HepG2 (cell line): Measurements from ENCODE around the gene THOC6.

Source experiments
- FOXM1 ChIP-seq: sonication (generic); formaldehyde crosslinking; IDR thresholded peaks from 2 replicates; pipeline ENCODE4 v1.5.0; 2020; ENCODE audit warnings: missing genetic modification reagents
- HOXD1 ChIP-seq: sonication (generic); formaldehyde crosslinking; IDR thresholded peaks from 2 replicates; pipeline ENCODE4 v1.5.0; 2020; ENCODE audit warnings: missing genetic modification reagents
- MEIS1 ChIP-seq: sonication (generic); formaldehyde crosslinking; IDR thresholded peaks from 2 replicates; pipeline ENCODE4 v1.9.0; 2021; ENCODE audit warnings: mild to moderate bottlenecking, missing genetic modification reagents, moderate library complexity, borderline replicate concordance
- POLR2A ChIP-seq, 2 experiments: IDR thresholded peaks; 2 replicates each; pipeline ENCODE4 v1.6.1; 2011; ENCODE audit warnings: low read depth in 2 of 2, low read length in 2 of 2, mild to moderate bottlenecking in 1 of 2, moderate library complexity in 1 of 2; ENCODE audit not compliant: insufficient read depth in 1 of 2
- RAD21 ChIP-seq: fragments of 450-650 bp; formaldehyde crosslinking; IDR thresholded peaks from 2 replicates; pipeline ENCODE4 v1.5.0; 2020; ENCODE audit warnings: mild to moderate bottlenecking
- TAF1 ChIP-seq: sonication (generic); formaldehyde crosslinking; IDR thresholded peaks from 2 replicates; pipeline ENCODE4 v1.4.0; 2020; ENCODE audit warnings: missing genetic modification reagents
- ZNF629 ChIP-seq: sonication (generic); formaldehyde crosslinking; conservative IDR thresholded peaks from 2 replicates; pipeline ENCODE4 v1.5.0; 2020; ENCODE audit warnings: missing genetic modification reagents
- ZNF746 ChIP-seq: sonication (generic); formaldehyde crosslinking; IDR thresholded peaks from 2 replicates; pipeline ENCODE4 v1.8.0; 2022; ENCODE audit warnings: mild to moderate bottlenecking, missing genetic modification reagents
- ZNF747 ChIP-seq: sonication (generic); formaldehyde crosslinking; IDR thresholded peaks from 2 replicates; pipeline ENCODE4 v1.8.1; 2023; ENCODE audit warnings: missing genetic modification reagents, mild to moderate bottlenecking, borderline replicate concordance
- ZNF780A ChIP-seq: sonication (generic); formaldehyde crosslinking; IDR thresholded peaks from 2 replicates; pipeline ENCODE4 v1.8.0; 2022; ENCODE audit warnings: mild to moderate bottlenecking, missing genetic modification reagents, moderate library complexity
- TF ChIP-seq, protein P1 (sequence below): sonication (generic); formaldehyde crosslinking; IDR thresholded peaks from 2 replicates; pipeline ENCODE4 v1.8.1; 2022; ENCODE audit warnings: low read depth, mild to moderate bottlenecking, missing genetic modification reagents
- TF ChIP-seq, protein P2 (sequence below): sonication (generic); formaldehyde crosslinking; IDR thresholded peaks from 2 replicates; pipeline ENCODE4 v1.5.0; 2020; ENCODE audit warnings: mild to moderate bottlenecking, missing genetic modification reagents, moderate library complexity
- TF ChIP-seq, protein P3 (sequence below): sonication (generic); formaldehyde crosslinking; IDR thresholded peaks from 2 replicates; pipeline ENCODE4 v1.4.0; 2020; ENCODE audit warnings: missing genetic modification reagents, low read depth, mild to moderate bottlenecking, borderline replicate concordance
- TF ChIP-seq, protein P4 (sequence below): sonication (generic); formaldehyde crosslinking; IDR thresholded peaks from 2 replicates; pipeline ENCODE4 v1.5.0; 2020; ENCODE audit warnings: mild to moderate bottlenecking, missing genetic modification reagents, borderline replicate concordance

DNA sequence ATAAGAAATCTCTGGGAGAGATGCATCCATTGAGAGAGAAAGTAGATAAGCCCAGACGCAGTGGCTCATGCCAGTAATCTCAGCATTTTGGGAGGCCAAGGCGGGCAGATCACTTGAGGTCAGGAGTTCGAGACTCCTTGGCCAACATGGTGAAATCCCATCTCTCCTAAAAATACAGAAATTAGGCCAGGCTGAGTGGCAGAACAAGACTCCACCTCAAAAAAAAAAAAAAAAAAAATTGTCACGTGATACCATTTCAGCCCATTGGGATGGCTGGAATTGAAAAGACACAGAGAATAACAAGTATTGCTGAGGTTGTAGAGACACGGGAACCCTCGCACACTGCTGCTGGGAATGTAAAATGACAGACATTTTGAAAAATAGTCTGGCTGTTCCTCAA, 38.7 kb downstream of the THOC6 start:
- TF ChIP-seq MEIS1 (CRISPR knock-in tag) (no peak), POLR2A (IDR thresholded peaks at IDR 0.05; ENCODE audit: insufficient read depth in 1 of 2, low read depth in 2 of 2, low read length in 2 of 2) (no peak), ZNF780A (no peak), ZNF747 (CRISPR knock-in tag) (no peak), HOXD1 (CRISPR knock-in tag) (no peak), ZNF629 (CRISPR knock-in tag) (no peak), RAD21 (CRISPR knock-in tag) (no peak), ZNF746 (CRISPR knock-in tag) (no peak), TAF1 (CRISPR knock-in tag) (no peak), FOXM1 (CRISPR knock-in tag) (no peak)
- TF ChIP-seq, protein P1, sequence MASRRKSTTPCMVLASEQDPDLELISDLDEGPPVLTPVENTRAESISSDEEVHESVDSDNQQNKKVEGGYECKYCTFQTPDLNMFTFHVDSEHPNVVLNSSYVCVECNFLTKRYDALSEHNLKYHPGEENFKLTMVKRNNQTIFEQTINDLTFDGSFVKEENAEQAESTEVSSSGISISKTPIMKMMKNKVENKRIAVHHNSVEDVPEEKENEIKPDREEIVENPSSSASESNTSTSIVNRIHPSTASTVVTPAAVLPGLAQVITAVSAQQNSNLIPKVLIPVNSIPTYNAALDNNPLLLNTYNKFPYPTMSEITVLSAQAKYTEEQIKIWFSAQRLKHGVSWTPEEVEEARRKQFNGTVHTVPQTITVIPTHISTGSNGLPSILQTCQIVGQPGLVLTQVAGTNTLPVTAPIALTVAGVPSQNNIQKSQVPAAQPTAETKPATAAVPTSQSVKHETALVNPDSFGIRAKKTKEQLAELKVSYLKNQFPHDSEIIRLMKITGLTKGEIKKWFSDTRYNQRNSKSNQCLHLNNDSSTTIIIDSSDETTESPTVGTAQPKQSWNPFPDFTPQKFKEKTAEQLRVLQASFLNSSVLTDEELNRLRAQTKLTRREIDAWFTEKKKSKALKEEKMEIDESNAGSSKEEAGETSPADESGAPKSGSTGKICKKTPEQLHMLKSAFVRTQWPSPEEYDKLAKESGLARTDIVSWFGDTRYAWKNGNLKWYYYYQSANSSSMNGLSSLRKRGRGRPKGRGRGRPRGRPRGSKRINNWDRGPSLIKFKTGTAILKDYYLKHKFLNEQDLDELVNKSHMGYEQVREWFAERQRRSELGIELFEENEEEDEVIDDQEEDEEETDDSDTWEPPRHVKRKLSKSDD (CRISPR knock-in tag): no peak
- TF ChIP-seq, protein P2, sequence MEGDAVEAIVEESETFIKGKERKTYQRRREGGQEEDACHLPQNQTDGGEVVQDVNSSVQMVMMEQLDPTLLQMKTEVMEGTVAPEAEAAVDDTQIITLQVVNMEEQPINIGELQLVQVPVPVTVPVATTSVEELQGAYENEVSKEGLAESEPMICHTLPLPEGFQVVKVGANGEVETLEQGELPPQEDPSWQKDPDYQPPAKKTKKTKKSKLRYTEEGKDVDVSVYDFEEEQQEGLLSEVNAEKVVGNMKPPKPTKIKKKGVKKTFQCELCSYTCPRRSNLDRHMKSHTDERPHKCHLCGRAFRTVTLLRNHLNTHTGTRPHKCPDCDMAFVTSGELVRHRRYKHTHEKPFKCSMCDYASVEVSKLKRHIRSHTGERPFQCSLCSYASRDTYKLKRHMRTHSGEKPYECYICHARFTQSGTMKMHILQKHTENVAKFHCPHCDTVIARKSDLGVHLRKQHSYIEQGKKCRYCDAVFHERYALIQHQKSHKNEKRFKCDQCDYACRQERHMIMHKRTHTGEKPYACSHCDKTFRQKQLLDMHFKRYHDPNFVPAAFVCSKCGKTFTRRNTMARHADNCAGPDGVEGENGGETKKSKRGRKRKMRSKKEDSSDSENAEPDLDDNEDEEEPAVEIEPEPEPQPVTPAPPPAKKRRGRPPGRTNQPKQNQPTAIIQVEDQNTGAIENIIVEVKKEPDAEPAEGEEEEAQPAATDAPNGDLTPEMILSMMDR (CRISPR knock-in tag): no peak
- TF ChIP-seq, protein P3, sequence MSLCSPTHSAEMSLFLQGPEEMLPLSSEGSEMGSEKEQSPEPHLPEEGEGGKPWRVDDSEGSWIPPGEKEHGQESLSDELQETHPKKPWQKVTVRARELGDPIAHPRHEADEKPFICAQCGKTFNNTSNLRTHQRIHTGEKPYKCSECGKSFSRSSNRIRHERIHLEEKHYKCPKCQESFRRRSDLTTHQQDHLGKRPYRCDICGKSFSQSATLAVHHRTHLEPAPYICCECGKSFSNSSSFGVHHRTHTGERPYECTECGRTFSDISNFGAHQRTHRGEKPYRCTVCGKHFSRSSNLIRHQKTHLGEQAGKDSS (CRISPR knock-in tag): no peak
- TF ChIP-seq, protein P4, sequence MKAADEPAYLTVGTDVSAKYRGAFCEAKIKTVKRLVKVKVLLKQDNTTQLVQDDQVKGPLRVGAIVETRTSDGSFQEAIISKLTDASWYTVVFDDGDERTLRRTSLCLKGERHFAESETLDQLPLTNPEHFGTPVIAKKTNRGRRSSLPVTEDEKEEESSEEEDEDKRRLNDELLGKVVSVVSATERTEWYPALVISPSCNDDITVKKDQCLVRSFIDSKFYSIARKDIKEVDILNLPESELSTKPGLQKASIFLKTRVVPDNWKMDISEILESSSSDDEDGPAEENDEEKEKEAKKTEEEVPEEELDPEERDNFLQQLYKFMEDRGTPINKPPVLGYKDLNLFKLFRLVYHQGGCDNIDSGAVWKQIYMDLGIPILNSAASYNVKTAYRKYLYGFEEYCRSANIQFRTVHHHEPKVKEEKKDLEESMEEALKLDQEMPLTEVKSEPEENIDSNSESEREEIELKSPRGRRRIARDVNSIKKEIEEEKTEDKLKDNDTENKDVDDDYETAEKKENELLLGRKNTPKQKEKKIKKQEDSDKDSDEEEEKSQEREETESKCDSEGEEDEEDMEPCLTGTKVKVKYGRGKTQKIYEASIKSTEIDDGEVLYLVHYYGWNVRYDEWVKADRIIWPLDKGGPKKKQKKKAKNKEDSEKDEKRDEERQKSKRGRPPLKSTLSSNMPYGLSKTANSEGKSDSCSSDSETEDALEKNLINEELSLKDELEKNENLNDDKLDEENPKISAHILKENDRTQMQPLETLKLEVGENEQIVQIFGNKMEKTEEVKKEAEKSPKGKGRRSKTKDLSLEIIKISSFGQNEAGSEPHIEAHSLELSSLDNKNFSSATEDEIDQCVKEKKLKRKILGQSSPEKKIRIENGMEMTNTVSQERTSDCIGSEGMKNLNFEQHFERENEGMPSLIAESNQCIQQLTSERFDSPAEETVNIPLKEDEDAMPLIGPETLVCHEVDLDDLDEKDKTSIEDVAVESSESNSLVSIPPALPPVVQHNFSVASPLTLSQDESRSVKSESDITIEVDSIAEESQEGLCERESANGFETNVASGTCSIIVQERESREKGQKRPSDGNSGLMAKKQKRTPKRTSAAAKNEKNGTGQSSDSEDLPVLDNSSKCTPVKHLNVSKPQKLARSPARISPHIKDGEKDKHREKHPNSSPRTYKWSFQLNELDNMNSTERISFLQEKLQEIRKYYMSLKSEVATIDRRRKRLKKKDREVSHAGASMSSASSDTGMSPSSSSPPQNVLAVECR: no peak
